Neutrophil (primary cell): ENCODE data around the gene MYO1D.
A peak's percentile ranks its signal among the peaks of the same experiment; 100 is the strongest.

Experiments
- H3K27ac ChIP-seq: fragments of 200-600 bp; sonication (generic); 2 replicates; pipeline ENCODE4 v1.5.1; 2016; ENCODE audit warnings: mild to moderate bottlenecking, moderate library complexity
- H3K27me3 ChIP-seq: fragments of 200-600 bp; sonication (generic); 2 replicates; pipeline ENCODE4 v1.6.0; 2016; ENCODE audit warnings: mild to moderate bottlenecking
- H3K36me3 ChIP-seq: fragments of 200-600 bp; sonication (generic); 2 replicates; pipeline ENCODE4 v1.5.1; 2017
- H3K4me1 ChIP-seq, 2 experiments: fragments of 200-600 bp in 1 of 2; sonication (generic) in 1 of 2; 1 replicate in 1 of 2; 2 replicates in 1 of 2; pipeline versions ENCODE4 v1.5.1 to v1.6.1; 2013 to 2016; ENCODE audit warnings: low read depth in 1 of 2, low read length in 1 of 2, mild to moderate bottlenecking in 1 of 2, moderate library complexity in 1 of 2; ENCODE audit not compliant: control insufficient read depth in 1 of 2, insufficient read depth in 1 of 2
- H3K4me3 ChIP-seq, 2 experiments: fragments of 200-600 bp in 1 of 2; sonication (generic) in 1 of 2; 1 replicate in 1 of 2; 2 replicates in 1 of 2; pipeline ENCODE4 v1.5.1; 2013 to 2016; ENCODE audit warnings: low read depth in 1 of 2, low read length in 1 of 2, mild to moderate bottlenecking in 1 of 2, moderate library complexity in 1 of 2
- H3K9me3 ChIP-seq: fragments of 200-600 bp; sonication (generic); 2 replicates; pipeline ENCODE4 v1.5.1; 2016
- CTCF ChIP-seq: fragments of 200-600 bp; sonication (generic); IDR thresholded peaks from 2 replicates; pipeline ENCODE4 v1.5.1; 2016; ENCODE audit warnings: antibody characterized with exemption

The MYO1D gene

GRCh38 chr17:32496395-32497073, 380.4 kb downstream of the MYO1D start:
- TF ChIP-seq CTCF: no peak
- Histone ChIP-seq H3K27ac (no peak overlapping the region), H3K4me3 (no peak overlapping the region)

GRCh38 chr17:32495359-32496231, 381.3 kb downstream of the MYO1D start:
- H3K27ac ChIP-seq: peak overlapping the region; percentile 82
- H3K4me1 ChIP-seq: peaks cover 61 to 65% of the 10 kb centered on the region in 2 experiments
- H3K27me3 ChIP-seq: no peaks in the 10 kb centered on the region
- peak overlapping the region in 1 of 2 experiments; percentile 42 for H3K4me3 ChIP-seq
- H3K9me3 ChIP-seq: no peaks in the 10 kb centered on the region
- H3K36me3 ChIP-seq: peaks cover 7% of the 10 kb centered on the region
- no peak for TF ChIP-seq CTCF

More at GRCh38 chr17:32496395-32497073, 380.4 kb downstream of the MYO1D start:
- Histone ChIP-seq H3K4me1 (peaks cover 51 to 61% of the 10 kb centered on the region in 2 experiments), H3K36me3 (peaks cover 1% of the 10 kb centered on the region), H3K27me3 (no peaks in the 10 kb centered on the region), H3K9me3 (no peaks in the 10 kb centered on the region)

- Histone ChIP-seq H3K9me3 (no peaks in the 10 kb centered on the region), H3K4me3 (peak overlapping the region in 1 of 2 experiments; percentile 42), H3K36me3 (peaks cover 15% of the 10 kb centered on the region), H3K27ac (peak overlapping the region; percentile 82), H3K4me1 (peaks cover 64 to 69% of the 10 kb centered on the region in 2 experiments), H3K27me3 (no peaks in the 10 kb centered on the region)
- no peak for TF ChIP-seq CTCF
Observed at GRCh38 chr17:32494621-32495358, 382.1 kb downstream of the MYO1D start.

GRCh38 chr17:32493976-32494513, 382.9 kb downstream of the MYO1D start:
- no peak for TF ChIP-seq CTCF
- Histone ChIP-seq H3K27me3 (no peaks in the 10 kb centered on the region), H3K36me3 (peaks cover 22% of the 10 kb centered on the region), H3K4me1 (peaks cover 71 to 76% of the 10 kb centered on the region in 2 experiments), H3K4me3 (peak overlapping the region in 1 of 2 experiments; percentile 42), H3K27ac (peak overlapping the region; percentile 82), H3K9me3 (no peaks in the 10 kb centered on the region)

GRCh38 chr17:32493571-32493970, 383.4 kb downstream of the MYO1D start:
- Histone ChIP-seq H3K36me3 (peaks cover 27% of the 10 kb centered on the region), H3K27ac (peak overlapping the region; percentile 82), H3K4me3 (peak overlapping the region in 1 of 2 experiments; percentile 26), H3K27me3 (no peaks in the 10 kb centered on the region), H3K4me1 (peaks cover 76 to 81% of the 10 kb centered on the region in 2 experiments), H3K9me3 (no peaks in the 10 kb centered on the region)
- TF ChIP-seq CTCF: no peak
